Cerebellar nuclear complex (tissue), 1 donor: Measurements from ENCODE around the gene TMEM38A.
"Not testable (repeated sequence)": the region's sequence is repeated elsewhere in the genome, so short reads cannot be mapped to it uniquely, and the experiment has no call there.

Experiments used
- DNase-seq, 2 experiments: peaks; one replicate each; lab custom pipeline; 2025; lab: John Stamatoyannopoulos, UW

The TMEM38A gene

DNA sequence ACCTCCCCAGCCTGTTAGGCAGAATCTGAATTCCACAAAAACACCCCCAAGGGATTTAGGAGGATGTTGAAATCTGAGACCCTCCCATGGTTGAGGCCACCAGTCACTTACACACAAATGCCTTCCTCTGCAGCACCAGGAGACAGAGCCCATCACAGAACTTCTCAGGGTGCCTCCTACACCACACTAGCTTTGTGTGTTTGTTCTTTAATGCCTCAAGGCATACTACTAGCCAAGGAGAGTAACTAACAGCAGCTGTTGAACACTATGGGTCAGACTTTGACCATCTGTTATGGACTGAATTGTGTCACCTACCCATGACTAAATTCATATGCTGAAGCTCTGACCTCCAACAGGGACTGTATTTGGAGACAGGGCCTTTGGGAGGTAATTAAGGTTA lies 23.4 kb upstream of the TMEM38A start:
- no peak for DNase-seq

DNA sequence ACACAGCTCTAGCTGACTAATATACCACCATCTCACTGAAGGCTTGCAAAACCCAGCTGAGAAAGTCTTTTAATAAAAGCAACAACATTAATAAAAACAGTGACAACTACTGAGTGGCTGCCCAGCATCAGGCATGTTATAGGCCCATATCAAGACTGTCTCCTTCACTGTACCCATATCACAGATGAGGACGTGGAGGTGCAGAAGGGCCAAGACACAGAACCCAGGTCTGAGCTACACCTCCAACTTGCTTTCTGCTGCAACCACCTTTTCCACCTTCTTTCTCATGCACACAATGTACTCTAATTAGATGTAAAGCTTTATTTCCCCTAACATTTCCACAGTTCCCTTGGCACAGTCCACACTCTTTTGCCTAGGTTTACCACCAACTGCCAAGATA lies 22.3 kb upstream of the TMEM38A start:
- DNase-seq: no peak

DNA sequence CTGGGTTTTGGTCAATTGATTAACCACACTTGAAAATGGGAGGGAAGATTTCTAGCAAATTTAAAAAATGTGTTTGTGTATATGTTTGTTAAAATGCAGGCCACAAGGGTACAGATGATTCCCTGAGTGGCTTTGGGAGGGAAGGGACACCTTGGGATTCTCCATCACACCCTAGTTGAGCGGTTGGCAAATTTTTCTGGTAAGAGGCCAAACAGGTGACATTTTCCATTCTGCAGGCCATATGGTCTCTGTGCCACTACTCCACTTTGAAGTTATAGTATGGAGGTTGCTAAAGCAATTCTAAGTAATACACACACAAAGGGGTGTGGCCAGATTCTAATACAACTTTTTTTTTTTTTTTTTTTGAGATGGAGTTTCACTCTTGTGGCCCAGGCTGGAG lies 20.0 kb upstream of the TMEM38A start:
- DNase-seq: peak in 1 of 2 experiments; percentile 51

GRCh38 chr19:16641695-16642094 lies 19.2 kb upstream of the TMEM38A start:
- DNase-seq: no peak

- no peak for DNase-seq
These were observed 15.8 kb upstream of the TMEM38A start for GRCh38 chr19:16645140-16645539.

GRCh38 chr19:16649734-16650133 lies 11.2 kb upstream of the TMEM38A start:
- DNase-seq: no peak

DNA sequence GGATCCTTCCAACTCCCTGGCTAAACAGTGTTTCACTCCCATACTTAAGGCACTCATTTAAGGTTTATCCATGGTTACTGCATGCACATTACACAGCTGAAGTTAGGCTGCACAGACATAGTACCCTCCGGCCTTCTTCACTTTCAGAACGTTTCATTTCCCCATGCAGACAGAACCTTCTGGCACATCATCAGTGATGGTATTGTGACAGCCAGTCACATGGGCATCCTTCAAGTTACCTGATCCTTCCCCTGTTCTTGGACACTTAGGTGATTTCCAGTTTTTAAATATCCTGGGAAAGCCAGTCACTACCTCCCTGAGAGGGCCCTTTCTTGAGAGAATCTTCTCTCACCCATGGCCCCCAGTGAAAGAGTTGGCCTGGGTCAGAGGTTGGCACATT lies 10.1 kb upstream of the TMEM38A start:
- no peak for DNase-seq

- DNase-seq: not testable (repeated sequence)
These were observed 9.3 kb upstream of the TMEM38A start for GRCh38 chr19:16651421-16652188.

GRCh38 chr19:16652854-16653253 lies 8.1 kb upstream of the TMEM38A start:
- no peak for DNase-seq

GRCh38 chr19:16654140-16654539 lies 6.8 kb upstream of the TMEM38A start:
- no peak for DNase-seq

GRCh38 chr19:16654627-16655026 lies 6.3 kb upstream of the TMEM38A start:
- DNase-seq: no peak

GRCh38 chr19:16655727-16656126 lies 5.2 kb upstream of the TMEM38A start:
- DNase-seq: no peak

DNA sequence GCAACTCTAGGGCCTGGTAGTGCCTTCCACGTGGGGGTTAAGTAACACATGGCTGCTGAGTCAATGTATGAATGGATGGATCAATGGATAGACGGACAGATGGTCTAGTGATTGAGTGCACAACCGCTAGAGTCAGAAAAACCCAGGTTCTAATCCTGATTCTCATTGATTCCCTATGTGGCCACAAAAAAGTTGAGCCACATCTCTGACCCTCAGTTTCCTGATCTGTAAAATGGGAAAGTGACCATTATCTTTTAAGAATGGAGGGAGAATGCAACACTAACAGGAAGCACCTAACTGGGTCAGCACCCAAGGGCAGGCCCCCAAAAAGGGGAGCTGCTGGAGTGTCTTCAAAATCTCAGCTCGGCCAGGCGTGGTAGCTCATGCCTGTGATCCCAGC lies 3.6 kb upstream of the TMEM38A start:
- no peak for DNase-seq

GRCh38 chr19:16659464-16659831 lies 1.5 kb upstream of the TMEM38A start:
- no peak for DNase-seq

DNA sequence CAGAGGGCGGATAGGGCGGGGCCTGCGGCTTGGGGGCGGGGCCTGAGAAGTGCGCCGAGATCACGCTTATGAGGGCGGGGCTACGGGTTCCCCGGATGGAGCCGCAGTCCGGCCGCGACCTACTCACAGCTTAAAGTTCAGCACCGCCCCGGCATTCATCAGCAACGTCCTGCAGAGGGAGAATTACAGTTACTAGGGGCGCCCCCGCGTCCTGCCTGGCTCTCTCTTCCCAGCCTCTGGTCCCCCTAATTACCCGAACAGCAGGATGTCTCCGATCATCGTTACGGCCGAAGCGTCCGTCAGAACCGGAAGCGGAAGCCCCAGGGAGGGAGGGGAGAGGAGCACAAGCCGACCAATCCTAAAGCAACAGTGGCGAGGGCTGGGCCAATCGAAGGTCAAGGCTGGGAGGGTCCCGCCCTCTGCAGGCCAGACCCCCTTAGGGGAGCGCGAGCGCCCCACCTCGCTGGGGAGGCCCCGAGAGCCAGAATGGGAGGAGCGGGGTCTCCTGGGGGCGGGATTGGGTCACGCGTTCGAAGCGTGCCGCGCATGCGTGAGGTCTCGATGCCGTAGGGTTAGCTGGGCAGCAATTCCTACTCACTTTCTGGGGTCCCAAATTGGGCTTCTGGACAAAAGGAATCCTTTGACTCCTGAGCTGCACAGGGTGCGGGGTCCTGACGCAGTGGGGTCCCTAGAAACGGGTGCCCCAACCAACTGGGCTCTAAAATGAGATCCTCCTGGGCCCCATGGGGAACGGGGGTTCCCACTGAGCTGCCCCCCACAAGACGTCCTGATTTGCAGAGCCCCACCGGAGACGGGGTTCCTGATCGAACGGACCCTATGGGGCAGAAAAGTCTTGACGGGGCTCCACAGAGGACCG lies 869 bp upstream of the TMEM38A start, which contains the start of gene SMIM7:
Gene SMIM7 (minus strand): TSS at position 313 of the 877 bp plus-strand sequence. CDS start 34 bp downstream, at position 279.
- DNase-seq: peak; percentile 92 to 97

- no peak for DNase-seq
These were observed 618 bp downstream of the TMEM38A start for GRCh38 chr19:16661480-16662034.

GRCh38 chr19:16668176-16668575 lies 7.2 kb downstream of the TMEM38A start:
- no peak for DNase-seq

GRCh38 chr19:16668702-16669101 lies 7.8 kb downstream of the TMEM38A start:
- not testable (repeated sequence) for DNase-seq

DNA sequence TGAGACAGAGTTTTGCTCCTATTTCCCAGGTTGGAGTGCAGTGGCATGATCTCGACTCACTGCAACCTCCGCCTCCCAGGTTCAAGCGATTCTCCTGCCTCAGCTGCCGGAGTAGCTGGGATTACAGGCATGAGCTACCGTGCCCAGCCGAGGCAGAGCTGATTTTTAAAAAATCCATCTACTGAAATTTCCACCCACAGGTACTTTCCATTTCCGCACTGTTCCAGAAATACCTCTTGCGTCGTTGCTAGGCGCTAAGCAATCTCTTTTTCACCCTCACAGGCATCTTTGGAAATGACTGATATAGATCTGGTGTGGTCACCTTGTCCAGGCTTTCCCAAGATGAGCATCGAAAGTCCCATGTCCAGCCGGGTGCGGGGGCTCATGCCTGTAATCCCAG lies 9.4 kb downstream of the TMEM38A start:
- no peak for DNase-seq

DNA sequence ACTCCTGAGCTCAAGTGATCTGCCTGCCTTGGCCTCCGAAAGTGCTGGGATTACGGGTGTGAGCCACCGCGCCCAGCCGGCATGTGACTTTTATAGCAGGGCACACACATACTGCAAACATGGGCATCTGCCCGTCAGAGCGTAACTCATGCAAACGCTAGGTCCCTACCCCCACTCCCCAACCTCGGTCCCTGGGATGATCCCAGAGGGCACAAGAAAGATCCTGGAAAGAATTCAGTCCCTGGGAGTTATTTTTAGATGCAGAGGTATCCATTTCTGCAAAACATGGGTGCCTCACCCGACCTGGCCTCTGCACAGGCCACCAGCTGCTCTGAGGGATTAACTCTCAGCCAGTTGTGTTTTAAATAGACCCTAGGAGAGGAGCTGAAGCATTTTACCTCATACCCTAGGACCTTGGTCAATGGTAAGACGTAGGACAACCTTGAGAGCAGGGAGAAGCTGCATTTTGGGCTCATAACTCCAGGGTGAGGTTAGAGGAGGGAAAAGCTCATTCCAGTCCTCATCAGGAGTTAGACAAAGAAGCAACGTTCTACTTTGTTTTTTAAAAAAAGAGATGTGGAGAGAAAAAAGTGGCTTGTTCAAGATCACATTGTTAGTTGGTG lies 10.8 kb downstream of the TMEM38A start:
- DNase-seq: no peak

DNA sequence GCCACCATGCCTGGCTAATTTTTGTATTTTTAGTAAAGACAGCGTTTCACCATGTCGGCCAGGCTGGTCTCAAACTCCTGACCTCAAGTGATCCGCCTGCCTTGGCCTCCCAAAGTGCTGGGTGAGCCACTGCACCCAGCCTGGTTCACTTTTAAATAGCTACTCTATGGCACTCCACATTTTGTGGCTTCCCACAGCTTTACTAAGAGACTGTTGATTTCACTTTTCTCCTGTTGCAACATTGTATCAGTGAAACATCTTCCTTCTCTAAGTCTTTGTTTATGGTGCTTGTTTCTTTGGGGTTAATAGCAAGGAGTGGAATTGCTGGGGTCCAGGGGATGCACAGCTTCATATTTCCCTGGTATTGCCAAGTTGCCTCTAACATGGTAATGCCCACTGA lies 12.3 kb downstream of the TMEM38A start:
- DNase-seq: no peak

DNA sequence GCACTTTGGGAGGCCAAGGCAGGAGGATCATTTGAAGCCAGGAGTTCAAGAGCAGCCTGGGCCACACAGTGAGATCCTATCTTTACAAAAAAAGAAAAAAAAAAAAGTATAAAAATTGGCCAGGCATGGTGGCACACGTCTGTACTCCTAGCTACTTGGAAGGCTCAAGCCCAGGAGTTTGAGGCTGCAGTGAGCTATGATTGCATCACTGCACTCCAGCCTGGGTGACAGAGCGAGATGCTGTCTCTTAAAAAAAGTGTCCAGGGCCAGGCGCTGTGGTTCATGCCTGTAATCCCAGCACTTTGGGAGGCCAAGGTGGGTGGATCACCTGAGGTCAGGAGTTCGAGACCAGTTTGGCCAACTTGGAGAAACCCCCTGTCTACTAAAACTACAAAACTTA lies 12.9 kb downstream of the TMEM38A start:
- DNase-seq: not testable (repeated sequence)
